GM21423 (cell line): Measurements from ENCODE around the gene MRPL42.
"Not testable (repeated sequence)": the region's sequence is repeated elsewhere in the genome, so short reads cannot be mapped to it uniquely, and the experiment has no call there.

ENCODE experiments used
- ATAC-seq: cut with Tn5 transposase; IDR thresholded peaks from one replicate; pipeline ENCODE4 v1.9.1; 2021; ENCODE audit warnings: mild to moderate bottlenecking, moderate library complexity; ENCODE audit not compliant: unreplicated experiment

Gene MRPL42

DNA sequence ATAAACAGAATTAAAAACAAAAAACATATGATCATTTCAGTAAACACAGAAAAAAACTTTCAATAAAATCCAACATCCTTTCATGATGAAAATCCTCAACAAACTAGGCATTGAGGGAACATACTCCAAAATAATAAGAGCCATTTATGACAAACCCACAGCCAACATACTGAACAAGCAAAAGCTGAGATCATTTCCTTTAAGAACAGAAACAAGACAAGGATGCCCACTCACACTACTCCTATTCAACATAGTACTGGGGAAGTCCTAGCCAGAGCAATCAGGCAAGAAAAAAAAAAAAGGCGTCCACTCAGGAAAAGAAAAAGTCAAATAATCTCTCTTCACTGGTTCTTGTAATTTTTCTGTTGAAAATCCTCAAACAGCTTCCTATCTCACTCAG lies 30.1 kb downstream of the MRPL42 start:
- ATAC-seq: no peak

DNA sequence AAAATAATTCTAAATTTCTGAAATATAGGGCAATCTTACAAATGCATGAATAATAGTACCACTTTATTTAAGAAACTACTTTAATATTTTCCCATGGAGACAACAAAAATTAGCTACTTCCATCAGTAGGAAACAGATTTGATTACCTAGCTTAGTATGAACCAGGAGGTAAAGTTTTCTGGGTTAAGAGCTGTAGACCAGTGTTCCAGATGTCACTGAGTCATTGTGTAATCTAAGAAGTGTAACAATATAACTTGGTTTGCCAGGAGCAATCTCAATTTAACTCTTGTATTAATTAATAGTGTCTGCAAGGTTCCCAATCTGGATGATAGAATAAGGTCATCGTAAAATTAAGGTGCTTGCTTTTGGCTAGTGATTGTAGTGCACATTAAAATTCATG lies 31.5 kb downstream of the MRPL42 start:
- ATAC-seq: not testable (repeated sequence)

DNA sequence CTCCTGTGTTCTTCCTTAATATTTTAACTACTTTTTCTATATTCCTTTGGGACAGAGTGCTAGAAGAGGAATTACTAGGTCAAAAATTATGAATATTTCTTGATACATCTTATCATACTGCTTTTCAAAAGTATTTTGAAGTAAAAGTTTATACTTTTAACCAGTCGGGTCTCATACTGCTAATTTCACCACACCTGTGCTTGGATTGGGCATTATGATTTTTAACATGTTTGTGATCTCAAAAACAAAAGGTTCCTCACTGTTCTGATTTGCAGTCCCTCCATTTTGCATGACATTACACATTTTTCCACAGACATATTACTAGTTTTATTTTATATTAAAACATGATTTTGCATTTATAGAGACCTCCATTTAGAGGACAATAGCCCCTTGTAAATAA lies 32.9 kb downstream of the MRPL42 start:
- ATAC-seq: no peak

DNA sequence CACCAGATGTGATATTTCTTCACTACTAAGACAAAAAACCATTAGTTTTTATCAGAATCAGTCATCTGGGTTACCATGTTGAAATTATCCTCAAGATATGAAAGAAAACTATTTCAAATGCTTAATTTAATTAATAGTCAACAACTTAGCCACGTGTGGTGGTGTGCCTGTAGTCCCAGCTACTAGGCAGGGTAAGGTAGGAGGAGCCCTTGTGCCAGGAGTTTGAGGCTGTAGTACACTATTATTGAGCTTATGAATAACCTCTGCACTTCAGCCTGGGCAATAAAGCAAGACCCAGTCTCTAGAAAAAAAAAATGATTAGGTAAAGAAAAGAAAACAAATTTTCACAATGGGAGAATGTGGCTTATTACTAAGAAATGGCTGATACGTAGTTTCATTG lies 33.4 kb downstream of the MRPL42 start:
- no peak for ATAC-seq

DNA sequence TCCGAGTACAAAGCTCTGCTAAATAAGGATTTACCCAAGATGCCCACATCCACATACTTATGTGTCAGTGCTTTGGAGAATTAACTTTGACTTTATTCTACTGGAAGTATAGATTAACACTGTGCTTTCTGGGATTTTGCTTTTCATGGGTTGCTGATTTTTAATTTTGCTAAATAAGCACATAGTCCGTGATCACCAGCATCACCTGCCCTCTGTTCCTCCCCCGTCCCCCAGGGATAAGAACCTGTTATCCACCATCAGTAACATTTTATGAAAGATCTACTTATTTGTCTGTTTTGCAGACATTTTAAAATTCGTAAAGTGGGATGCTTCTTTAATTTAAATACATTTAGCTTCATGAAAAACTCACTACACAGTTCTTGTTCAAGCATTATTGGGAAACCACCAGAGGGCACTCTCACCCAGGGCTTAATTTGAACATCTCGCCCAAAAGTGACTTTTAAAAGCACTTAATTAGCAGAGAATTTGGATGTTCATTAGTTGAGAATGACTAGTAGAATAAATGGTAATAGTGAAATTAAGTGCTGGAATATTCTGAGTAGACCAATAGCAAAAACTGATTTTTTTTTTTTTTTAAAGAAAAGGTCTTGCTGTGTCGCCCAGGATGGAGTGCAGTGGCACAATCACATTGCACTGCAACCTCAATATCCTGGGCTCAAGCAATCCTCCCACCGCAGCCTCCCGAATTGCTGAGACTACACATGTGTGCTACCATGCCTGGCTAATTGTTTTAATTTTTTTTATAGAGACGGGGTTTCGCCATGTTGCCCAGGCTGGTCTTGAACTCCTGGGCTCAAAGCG lies 35.7 kb downstream of the MRPL42 start:
- no peak for ATAC-seq

DNA sequence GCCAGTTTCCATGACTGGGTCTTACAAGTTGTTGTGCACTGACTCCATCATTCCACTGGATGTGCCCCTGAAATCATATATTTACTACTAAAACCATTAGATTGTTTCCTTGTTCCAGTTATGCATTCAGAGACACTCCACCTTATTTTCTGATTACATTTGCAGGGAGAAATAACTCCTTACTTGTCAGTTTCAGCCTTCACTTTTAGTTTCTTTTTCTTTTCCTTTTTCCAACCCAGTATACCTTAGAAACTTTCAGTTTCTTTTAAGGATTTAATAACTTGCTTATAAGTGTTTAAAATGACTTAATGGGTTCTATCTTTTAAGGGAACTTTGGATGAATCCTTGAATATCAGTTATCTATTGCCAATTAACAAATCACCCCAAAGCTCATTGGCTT lies 39.9 kb downstream of the MRPL42 start:
- no peak for ATAC-seq

DNA sequence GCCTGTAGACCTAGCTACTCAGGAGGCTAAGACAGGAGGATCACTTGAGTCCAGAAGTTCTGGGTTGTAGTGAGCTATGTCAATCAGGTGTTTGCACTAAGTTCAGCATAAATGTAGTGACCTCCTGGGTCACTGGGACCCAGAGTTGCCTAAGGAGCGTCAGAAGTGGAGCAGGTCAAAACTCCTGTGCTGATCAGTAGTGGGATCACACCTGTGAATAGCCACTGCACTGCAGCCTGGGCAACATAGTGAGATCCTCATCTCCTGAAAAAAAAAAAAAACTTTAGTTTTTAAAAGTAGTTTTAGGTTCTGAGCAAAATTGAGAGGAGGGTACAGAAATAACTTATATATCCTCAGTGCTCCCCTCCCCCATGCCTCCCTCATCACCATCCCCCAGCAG lies 42.2 kb downstream of the MRPL42 start:
- no peak for ATAC-seq

DNA sequence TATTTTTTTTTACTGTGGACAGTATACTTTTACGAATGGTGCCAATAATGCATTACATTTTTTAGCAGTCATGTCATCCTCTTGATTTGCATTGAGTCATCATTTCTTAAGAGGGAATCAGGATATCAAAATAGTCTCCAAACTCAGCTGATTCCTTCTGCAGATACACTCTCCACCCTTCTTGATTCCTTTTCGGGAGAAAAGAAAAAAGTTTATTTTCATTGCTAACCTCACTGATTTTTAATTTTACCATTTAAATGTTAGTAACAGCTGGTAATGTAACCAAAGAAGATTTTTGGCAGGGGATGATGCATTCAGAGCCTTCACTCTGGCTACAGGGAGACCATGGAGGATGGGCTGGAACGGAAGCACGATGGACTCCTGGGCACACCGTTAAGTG lies 47.5 kb downstream of the MRPL42 start:
- no peak for ATAC-seq

DNA sequence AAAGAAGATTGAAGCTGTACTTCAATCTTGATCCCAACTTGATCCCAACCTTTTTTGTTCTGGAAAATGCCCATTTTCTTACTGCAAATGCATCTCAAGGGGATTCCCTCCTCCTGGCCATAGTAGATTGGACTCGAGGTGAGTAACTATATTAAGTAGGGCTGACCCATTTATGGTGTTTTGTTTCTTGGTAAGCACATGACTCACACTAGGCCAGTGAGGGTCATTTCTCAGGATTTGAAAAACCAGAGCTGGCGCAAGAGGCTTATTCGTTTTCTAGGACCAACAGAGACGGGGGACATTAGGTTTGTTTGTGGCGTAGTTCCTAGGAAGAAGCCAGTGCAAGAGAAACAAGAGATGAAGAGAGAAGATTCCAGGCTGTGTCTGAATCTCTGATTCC lies 51.4 kb downstream of the MRPL42 start:
- ATAC-seq: no peak

DNA sequence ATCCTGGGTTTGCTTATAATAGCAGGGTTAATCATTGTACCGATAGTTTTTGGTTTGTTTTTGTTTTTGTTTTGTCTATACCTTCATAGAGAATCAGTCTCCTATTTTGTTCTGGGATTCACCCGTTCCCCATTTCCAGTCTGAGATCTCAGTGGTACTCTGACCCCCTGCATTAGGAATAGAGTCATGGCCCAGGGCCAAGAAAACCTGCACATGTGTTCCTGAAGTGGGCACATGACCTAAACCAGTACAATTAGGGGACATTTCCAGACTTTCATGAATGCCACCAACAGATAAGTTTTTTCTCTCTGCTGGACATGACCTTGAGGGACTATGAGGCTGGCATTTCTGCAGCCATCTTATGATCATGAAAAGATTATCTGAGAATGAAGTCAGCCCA lies 52.5 kb downstream of the MRPL42 start:
- no peak for ATAC-seq

DNA sequence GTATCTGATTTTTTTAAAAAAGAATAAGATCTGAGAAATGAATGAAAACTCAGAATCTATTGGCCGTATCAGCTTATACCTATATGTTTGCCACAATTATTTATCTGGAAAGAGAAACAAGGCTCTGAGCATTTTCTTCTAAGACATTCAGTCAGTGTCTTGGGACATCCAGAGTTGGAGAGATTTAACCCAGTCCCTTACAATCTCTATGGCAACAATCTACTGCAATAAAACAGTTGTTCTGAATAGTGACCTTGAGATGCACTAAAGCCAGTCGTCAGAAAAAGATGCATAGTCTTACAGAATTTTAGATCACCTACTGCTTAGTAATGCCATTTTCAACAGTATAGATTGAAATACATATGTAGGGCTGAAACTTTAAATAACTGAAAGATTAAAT lies 53.1 kb downstream of the MRPL42 start:
- ATAC-seq: no peak

DNA sequence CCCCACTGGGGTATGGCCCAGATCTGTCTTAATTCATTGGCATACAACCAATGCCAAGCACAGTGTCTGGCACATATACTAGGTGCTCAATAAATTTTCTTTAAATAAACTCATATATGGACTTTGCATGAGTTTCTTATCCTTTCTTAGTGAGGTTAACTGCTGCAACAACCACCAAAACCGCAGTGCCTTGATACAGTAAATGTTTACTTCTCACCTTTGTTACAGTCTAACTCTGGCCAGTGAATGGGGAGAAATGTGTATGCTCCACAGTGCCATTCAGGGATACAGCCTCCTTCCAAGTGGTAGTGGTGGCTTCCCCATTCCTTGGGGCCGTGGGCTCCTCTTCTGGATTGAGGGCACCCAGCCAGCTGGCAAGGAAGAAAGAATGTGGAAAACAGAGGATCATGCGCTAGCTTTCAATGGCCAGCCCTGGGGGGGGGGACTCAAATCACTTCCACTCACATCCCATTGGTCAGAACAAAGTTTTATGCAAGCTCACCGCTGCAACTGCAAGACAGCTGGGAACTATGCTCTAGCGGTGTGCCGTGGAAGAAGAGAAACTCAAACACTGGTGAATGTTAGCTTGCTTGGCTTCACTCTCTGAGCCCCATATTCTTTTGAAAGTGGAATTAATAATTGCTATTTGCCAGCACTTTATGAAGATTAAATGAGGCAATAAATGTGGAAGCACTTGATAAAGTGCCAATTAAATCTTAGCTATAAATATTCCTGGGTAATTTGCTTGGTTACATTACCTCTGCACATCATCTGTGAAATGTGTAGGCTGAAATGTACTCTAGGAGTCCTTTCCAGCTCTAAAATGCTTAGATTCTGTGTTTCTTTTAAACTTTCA lies 54.1 kb downstream of the MRPL42 start:
- no peak for ATAC-seq

DNA sequence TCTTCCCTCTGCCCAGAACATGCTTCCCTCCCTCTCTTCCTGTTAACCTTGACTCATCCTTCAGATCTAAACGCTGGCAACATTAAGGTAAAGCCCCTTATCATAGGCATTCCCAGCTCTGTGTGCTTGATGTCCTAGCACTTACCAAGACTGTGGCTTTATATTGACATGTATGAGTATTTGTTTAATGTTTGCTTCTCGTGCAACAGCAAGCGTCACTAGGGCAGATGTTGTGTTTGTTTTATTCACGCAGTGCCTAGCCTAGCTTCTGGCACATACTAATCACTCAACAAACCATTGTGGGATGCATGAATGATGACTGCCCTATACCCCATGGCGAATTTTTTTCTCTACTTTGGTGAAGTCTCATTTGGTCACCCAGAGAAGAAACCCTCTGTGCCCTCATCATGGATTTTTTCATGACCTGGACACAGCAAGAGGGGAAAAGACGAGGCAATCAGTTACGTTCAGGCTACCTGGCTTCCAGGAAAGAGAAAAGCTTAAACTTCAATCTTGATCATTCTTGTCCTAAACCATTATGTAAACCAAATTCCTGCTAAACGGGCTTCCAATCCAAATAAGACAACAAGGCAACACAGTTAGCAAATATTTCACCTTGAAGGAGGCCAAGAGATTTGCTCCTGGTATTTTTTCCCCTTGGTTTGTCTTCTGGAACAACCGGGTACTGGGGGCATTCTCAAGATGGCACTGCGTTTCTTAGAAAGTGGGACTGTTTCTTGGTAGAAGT lies 57.2 kb downstream of the MRPL42 start:
- ATAC-seq: no peak

DNA sequence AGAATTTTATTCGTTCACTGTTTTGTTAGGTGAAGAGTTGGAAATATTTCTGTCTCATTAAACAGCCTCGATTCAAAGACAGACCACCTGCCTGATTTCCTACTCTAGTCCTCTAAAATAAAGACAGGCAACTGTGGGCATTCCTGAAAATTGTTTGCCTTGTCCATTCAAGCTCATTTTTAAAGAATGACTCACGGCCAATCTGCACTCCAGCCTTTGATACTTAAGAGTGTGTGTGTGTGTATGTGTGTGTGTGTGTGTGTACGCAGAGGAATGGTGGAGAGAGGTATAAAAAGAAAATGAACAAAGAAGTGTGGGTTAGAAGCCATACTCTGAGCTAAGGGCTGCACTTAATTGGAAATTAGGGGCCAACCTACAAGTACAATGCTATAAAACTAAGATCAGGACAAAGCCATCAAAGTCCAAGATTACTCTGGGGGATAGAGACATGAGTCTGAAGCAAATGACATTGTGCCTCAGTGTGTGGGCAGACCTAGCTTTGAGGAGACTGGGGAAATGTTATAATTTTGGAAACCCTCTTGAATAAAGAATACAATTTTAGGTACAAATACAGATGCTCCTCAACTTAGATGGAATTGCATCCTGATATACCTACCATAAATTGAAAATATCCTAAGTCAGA lies 59.6 kb downstream of the MRPL42 start:
- no peak for ATAC-seq

DNA sequence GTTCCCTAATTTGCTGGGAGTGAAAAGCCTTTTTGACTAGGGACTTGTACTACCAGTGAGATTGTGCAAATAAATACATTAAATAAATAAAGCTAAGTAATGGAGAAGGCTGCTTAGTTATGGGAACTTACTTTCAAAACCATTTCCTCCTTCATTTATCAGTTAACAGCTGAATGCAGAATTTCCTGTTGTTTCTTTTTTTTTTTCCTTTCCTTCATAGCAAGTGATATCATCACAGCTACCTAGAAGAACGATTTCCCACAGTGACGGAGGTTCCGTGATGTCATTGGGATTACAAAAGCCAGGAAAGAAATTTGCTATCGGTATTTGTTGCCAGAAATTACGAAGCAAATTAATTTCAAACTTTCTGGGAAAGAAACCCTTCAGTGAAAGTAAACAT lies 63.0 kb downstream of the MRPL42 start:
- ATAC-seq: no peak

DNA sequence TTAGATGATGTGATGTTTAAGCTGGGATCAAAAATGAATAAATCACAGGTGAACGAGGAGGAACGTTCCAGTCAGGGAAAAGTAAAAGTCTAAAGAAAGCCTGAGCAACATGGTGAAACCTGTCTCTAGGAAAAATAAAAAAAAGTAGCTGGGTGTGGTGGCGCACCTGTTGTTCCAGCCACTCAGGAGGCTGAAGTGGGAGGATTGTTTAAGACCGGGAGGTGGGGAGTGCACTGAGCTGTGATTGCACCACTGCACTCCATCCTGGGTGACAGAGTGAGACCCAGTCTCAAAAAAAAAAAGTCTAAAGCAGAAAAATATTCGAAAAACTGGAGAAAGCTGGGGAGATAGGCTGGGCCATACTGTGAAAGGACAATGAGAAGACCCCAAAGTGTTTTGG lies 66.0 kb downstream of the MRPL42 start:
- no peak for ATAC-seq

DNA sequence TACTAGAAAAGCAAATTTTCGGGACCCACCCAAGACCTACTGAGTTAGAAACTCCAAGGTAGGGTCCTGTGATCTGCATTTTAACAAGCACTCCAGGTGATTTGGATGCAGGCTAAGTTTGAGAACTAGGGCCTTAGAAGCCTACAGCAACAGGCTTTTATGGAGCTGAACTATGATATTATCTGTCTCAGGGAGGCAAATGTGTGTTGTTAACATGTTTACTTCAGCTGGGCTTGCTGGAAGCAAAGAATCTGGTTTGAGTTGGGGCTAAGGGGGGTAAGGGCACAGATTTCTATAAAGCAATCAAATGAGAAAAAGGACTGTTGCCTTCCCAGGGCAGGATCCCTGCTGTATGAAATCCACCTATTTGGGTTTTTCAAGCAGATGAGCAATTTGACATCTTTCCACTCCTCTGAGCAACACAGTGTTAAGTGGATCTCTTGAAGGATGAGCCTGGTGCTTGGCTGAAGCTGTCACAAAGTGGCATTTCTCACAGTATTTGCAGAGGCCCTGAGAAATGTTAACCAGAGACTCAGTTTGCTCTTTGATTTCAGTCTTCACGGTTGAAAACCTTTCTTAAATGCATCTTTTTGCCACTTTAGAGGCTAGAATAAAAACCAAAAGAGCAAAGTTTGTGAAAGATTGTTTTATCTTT lies 68.9 kb downstream of the MRPL42 start:
- ATAC-seq: no peak

DNA sequence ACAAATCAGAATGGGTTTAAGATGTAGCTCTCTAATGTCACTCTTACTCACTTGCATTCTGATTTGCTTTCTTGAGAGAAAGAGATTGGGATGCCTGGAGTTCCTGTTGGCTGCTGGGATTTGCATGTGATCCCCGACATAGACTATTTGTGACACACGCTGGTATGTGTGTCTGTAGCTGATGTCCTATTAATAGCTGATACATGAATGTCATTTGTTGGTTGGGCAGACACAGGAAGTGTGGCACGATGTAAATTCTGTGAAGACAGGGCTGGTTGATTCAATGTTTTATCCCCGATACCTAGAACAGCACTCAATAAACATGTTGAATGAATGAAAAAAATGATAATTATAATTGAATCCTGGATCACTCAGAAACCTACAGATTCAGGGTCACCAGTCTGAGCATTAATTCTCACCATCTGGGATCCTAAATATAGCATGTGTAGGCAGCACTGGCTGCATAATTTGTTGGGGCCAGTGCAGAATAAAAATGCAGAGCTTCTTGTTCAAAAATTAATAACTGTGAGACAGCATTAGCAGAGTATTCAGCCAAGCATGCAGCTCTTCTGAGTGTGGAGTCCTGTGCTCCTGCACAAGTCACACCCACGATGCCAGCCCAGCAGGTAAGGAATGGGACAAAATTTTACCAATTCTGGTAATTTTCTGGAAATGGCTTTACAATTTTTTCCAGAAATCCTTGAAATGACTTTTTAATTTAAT lies 69.6 kb downstream of the MRPL42 start:
- ATAC-seq: peak; percentile 85

DNA sequence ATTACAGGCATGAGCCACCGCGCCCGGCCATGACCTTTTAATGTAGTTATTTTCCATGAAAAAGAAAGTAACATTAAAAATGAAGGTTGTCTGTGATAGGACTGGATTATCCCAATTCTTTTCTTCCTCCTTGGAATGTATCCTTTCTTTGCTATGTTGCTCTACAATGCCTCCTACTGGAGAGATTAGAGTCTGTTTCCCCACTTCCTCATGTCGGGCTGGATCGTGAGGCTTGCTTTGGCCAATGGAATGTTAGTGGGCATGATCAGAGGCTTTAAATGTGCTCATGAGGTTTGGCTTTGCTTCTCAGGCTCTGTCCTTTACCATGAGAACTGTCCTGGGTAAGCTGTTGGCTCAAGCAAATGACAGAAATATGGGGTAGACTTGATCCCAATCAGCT lies 70.5 kb downstream of the MRPL42 start:
- ATAC-seq: no peak

DNA sequence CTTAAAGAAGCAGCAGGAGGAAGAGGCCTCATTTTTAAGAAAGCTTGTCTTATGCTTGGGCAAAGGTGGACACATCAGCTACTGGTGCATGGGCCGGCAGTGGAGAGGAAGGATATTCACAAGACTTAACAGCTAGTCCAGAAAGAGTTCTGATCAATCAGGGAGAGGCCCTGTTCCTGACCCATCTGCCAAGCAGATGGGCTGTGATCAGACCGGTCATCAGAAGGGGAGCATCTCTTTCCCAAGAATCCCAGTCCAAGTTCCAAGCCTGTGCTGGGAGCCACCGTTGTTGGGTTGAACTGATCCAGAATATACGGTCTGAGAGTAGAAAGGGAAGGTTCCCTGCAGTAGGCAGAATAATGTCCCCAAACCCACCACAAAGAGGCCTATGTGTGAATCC lies 72.5 kb downstream of the MRPL42 start:
- no peak for ATAC-seq
